ENCODE data around the gene RGMA.

- TF ChIP-seq CTCF (IDR thresholded peaks at IDR 0.05), result no peak
- TF ChIP-seq POLR2A (IDR thresholded peaks at IDR 0.05), result no peak
These were observed 45.2 kb downstream of the RGMA start for GRCh38 chr15:93043621-93044300.
